GDM1 (cell line): Measurements from ENCODE around the gene TRPV6.

Experiments used
- DNase-seq: peaks from one replicate; lab custom pipeline; 2025; lab: John Stamatoyannopoulos, UW

Gene TRPV6

DNA sequence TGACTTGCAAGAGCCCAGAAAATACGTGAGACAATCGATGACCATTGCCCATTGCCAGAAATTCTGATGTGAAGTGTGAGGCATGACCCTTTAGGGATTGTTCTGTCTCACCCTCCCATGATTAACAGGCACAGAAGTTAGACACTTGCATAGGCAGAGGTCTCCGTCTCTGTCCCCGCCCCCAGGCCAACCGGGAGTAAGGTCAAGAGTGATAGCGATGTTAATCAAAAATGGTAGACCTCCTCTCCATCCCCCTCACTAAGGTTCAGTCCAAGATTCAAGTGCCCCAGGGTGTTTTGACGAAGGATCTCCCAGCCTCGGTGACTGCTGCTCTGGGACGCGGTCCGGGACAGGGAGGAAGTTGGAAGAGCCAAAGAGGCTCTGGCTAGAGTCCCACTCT, 22.7 kb upstream of the TRPV6 start:
- DNase-seq: no peak

DNA sequence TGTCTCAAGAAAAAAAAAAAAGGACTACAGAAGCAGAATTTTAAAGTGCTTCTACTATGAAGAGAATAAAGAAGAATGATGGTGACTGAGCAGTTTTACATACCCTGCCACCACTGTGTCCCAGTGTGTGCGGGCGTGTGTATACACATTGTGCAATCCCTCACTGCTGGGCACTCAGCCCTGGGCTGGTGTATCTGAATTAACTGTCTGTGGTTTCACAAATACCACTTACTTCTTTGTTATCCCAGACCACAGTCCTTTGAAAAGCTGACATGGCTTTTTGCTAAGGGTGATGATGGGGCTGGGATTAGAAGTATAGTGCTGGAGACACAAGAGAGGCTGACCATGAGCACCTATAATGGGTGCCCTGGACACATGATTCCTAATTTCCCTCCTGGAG, 21.1 kb upstream of the TRPV6 start:
- DNase-seq: no peak

DNA sequence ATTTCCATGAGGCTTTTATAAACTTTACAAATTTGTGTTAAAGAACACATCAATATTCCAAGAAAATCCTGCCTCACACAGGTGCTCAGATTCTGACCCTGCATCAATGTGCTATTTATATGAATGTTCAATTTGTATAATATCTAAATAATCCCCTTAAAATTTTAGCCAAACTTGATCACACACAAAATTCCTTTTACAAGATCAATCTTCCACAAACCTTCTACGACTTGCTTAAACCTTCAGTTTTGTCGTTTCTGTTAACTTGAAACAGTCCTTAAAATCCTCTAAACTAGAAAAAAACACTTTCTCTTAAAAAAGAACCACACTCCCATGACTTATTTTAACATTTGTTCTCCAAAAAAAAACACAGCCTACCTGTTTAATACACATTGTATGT, 20.2 kb upstream of the TRPV6 start:
- DNase-seq: no peak

DNA sequence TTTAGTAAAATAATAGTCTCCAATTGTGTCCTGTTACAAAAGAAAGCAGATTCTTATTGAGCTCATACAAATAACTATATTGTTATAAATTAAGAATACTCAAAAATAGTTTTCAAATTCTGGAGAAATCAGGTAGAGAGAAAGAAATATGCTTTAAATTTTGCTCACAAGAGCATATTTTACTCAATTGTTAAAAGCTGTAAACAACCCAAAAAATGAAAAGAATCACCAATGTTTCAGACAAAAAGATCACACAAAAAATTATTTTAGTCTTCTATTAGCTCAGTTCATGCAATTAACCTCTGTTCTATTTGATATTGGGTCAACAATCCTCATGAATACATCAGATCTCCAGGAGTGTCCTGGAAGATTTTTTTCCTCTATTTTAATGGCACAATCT, 18.6 kb upstream of the TRPV6 start:
- DNase-seq: no peak

DNA sequence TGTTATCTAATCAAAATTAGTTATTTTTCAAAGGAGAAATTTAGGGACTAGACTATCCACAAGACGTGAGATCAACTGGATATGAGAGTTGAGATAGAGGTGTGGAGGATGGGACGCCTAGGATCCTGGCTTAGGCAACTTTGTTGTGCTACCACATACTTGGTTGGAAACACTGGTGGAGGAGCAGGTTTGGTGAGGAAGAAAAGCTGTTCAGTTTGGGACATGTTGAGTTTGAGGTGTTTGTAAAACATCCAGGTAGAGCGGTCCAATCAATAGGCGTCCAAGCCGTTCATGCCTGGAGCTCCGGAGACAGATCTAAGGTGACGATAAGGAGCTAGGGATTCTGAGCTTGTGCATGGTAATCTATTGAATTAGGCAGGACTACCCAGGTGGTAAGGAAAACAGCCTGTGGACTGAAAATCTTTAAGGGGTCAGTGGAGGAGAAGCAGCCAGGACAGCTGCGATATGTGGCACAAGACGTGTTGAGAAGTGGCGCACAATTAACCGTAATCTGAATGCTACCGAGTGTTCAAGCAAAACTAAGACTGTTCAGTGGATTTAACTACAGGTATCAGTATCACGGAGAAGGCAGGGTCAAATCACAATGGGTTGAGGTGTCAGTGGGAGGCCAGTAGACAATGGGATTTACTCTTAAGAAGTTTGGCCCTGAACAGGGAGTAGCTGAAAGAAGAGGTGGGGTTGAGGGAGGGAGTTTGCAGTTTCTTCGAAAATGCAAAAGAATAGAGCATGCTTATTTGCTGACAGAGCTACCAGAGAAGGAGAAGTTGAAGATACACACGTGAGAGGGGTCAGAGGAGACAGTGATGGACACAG, 16.1 kb upstream of the TRPV6 start:
- DNase-seq: no peak

DNA sequence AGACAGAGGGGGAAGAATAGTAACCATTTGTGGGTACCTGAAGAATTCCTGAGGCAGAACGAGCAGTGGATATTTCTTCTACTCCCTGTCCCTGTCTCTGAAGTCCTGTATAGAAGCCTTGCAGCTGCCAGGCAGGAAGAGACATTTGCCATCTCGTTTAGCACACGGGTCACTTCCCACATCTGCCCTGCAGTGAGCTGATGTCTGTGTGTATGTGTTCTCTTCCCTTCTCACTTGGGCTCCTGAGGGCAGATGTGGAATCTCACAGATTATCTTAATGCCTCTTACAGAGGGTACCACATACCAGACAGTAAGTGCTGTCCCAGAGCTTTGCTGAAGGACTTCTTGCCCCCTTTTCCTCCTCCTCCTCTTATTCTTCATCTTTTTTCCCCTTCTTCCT, 14.1 kb upstream of the TRPV6 start:
- no peak for DNase-seq

DNA sequence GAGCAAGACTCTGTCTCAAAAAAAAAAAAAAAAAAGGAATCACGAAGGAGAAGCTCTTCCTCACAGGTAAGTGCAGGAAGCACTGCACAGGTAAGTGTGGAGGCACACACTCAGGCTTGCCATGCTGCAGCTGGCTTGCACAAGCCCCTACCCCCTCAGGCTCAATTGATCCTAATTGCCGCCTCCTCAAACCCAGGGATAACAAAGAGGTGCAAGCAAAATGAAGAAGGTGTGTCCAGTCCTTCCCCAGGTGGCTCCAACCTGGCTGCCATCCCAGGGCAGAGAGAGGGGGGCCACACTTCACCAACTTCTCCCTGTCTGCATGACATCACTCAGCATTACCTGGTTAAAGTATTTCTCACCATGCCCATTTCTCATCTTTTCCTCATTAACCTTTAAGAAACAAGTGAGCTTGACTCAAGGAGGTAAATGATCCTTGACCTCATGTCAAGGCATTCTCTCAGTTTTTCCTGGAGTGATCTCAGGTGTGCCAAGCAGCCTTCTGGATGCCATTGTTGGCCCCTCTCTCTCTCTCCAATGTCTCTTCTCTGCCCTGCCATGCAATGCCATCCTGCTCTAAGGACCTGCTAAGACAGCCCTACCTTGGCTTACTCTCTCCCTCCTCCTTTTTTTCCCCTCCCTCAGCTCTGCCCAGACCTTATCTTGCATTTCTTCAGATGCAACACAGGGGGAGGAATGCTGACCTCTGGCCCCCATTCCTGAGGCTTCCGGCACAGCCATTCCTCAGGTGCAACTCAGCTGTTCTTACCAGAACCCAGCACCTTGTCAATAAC, 13.0 kb upstream of the TRPV6 start:
- DNase-seq: no peak

DNA sequence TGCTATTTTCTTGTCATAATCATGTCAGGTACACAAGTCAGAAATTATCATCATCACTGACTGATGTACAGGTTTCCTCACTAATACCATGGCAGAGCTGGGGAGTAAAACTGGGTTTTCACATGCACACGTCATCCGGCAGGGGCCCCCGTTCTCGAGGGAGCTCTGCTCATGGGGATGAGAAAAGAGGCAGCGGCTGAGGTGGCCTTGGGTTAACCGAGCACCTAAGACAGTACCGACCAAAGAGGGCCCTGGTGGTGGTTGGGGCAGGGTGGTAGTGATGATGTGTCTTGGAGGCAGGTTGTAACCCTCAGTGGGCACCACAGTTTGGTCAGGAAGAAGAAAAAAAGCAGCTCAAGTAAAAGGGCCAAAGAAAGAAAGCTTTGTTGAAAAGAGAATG, 12.1 kb upstream of the TRPV6 start:
- DNase-seq: no peak

DNA sequence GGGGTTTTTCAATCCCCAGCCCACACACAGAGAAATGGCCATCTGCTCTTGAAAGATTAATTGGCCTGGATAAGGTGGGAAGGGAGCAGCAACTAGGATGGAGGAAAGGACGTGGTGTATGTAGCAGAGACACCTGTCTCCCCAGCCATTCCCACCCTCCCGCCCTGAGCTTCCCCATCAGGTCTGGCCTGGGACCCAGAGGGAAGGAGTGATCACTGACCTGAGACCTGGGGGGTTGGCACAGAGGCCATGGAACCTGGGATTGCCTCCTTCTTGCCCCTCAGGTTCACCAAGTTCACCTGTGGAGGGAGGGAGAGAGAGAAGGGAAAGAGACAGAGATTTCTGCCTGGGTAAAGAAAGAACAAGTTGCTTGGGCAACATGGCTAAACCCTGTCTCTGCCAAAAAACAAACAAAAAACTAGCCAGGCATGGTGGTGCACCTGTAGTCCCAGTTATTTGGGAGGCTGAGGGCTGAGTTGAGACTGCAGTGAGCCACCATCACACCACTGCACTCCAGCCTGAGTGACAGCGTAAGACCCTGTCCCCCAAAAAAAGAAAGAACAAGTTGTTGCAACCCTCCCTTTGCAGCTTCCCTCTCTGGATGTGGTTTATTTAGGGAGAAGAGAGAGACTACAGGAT, 11.3 kb upstream of the TRPV6 start:
- no peak for DNase-seq

DNA sequence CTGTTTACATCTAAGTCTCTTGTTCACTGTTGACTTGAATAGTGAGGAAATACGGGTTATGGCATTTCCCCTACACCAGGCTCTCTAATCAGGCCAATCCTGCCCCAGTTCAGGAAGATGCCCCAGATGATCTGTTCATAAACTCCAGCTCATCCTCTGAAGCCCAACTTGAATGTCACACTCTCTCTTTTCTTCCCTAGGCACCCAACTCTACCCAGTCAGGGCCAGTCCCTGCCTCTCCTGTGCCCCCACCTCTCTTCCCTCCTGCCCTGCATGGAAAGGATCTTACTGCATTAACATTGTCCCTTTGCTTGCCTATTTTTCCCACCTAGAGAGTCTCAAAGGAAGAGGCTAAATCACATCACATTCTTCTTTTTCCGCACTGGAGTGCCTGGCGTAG, 10.6 kb upstream of the TRPV6 start:
- DNase-seq: no peak

DNA sequence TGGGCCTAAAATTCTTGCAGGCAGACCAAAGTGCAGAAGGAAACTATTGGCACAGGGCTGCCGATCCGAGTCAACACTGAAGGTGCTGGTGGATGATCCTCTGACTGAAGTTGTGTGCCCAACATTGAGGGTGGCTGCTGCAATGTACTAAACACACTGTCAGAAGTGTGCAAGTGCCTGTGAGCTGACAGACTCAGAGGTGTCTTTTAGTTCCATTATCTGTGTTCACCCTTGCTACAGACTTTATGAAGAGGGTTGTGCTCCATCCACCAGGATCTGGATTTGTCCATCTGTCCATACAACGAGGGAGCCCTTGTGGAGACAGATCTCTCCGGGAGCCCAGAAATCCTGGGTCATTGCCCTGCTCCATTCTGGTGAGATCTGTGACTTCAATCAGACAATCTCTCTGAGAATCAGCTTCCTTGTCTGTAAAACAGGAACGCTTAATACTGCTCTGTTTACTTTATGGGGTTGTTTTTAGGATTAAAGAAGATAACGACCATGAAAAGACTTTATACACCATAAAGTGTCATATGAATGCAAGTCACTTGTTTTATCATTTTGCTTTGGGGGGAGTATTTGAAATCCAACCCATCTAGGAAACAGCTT, 9.5 kb upstream of the TRPV6 start:
- DNase-seq: no peak

DNA sequence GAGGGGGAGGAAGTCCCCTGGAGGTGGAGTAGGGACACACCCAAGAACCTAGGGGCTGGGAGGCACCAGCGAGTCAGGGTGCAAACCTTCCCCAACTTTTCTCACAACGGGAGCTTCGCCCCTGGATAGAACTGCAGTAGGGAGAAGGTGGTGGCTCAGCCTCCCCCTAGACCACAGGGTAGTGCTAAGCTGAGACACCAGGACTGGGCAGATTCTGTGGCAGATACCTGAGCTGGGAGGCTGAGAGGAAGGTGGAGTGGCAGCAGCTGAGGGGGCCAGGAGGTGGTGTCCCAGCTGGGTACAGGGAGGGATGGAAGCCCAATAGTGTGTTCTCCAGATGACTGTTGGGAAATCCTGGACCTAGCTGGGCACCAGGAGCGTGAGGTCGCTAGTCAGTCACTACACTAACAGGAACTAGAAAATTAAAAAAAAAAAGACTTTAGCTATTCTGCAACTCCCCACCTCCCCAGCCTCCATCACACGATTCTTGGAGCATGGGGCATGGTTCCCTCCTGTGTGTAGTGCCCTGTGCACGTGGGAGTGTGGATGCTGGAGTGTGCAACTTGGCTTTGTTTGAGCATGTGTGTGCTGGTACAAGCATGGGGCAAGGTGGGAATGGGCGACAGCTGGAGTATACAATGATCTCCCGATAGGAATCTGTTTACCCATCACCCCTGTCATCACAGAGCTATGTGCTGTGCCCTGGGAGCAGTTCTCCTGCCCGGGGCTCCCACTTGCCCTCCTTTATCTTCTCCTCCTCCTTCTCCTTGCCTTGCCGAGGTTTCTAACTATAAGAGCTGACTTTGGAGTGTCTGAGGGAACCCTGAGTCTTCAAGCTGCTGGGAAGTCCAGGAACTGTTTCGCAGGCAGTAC, 8.8 kb upstream of the TRPV6 start:
- no peak for DNase-seq

DNA sequence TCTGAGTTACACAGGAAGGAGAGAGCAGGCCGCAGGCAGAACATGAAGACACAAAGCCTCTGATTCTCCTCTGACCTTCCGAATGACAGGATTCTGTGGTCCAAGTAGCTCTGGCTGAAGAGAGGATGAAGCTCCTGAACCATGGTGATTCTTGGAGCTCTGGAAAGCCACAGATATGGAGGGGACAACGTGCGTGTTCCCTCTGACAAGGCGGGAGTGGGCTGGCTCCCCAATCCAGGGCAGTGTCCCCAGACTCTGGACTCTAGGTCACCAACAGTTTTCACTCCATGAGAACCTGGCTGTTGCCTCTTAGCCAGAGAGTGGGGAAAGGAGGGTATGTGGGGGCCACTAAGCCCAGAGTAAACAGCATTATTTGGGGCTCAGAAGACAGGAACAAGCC, 7.4 kb upstream of the TRPV6 start:
- DNase-seq: no peak

DNA sequence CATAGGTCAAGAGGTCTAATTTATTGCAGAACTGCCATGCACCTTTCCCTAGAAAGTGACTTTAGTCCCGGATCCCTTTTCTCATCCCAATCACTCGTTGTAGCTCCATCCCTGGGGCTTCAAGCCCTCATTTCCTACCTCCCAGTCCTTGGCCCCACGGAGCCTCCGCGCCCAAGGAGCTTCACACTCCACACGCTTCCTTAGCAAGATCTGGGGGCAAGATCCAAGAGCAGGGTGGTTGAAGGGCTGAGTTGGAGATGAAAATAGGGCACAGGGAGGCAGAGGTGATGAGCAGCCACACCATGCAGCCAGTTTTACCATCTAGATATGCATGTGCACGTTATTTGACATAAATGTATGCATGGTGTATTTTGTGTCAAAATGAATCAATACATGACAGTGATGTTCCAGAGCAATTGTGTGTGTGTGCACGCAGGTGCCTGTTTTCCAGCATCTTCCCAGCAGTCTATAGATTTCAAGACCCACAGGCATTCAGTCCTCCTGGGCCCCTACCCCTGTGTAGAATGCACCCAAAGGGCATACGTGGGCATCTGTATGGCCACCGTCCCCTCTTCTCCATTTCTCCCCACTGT, 6.0 kb upstream of the TRPV6 start:
- no peak for DNase-seq

DNA sequence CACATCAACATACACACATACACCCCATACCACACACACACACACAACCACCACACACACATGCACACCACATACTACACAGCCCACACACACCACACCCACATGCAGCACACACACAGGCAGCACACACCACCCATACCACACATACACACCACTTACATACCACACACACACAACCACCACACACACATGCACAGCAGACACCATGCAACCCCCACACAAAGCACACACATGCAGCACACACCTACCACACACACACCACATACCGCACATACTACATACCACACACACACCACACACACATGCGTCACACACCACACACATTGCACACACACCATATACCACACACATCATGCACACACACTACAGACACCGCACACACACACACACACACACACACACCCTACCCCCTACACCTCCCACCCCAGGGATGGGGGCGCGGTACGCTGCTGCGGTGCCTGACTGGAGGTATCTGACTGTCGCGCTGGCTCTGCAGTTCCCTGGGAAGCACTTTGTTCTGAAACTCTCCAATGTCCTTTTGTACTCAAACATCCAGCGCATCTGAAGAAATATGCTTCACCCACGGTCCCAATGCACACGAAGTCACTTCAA, 5.4 kb upstream of the TRPV6 start:
- no peak for DNase-seq

DNA sequence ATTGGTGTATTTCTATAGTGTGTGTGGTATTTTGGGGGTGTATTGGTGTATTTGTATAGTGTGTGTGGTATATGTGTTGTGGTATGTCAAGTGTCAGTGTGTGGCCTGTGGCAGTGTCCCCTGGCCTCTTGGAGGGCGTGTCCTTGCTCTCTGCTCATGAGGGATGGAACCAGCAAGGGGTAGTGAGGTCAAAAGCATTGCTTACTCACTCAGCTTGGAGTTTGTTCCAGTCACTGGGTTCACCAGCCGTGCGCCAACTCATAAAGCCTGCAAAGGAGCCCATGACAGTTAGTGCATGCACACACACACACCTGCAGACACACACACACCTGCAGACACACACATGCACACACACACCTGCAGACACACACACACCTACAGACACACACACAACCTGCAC, 4.3 kb upstream of the TRPV6 start:
- DNase-seq: no peak

DNA sequence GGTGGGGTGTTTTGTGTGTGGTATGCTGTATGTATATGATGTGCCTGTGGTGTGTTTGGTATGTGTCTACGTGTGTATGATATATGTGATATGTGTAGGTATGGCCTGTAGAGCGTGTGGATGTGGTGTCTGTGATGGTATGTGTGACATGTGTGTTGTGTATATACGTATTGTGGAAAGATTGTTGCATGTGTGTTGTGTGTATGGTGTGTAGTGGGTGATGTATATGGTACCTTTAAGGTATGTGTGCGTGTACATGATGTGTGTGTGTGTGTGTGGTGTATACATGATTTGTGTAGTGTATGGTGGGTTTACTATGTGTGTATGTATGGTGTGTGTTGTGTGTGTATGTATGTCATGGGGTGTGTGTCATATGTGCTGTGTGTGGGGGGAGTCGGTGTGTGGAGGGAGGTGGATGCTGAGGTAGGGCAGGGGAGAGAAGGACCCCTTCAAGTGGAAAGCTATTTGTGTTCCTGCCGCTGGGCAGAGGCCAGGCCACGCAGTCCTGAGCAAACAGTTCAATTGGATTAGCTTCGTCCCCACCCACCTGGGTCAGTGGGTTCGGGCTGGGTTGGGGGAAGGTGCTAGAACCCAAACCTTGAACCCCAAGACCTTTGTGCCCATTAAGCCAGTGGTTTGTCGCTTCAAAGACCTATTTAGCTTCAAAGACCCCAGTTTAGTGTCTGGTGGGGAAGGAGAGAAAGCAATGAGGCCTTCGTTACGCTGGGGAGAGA, 1.9 kb upstream of the TRPV6 start:
- DNase-seq: no peak

DNA sequence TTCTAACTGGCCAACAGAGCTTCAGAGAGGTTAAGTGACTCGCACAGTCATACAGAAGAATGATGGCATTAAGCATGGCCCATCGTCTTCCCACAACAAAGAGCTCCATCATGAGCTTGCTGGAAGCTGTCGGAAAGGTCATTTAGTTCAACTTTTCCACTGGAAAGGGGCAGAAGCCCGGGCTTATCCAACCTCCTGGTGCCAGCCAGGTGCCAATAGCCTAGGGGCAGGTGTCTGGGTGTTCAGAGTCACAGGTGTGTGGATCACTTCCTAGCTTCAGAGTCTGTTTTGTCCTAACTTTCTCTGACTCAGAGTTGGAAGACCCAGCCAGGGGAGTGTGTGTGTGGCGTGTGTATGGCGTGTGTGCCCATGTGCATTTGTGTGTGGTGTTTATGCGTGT, 1.3 kb upstream of the TRPV6 start:
- DNase-seq: no peak

DNA sequence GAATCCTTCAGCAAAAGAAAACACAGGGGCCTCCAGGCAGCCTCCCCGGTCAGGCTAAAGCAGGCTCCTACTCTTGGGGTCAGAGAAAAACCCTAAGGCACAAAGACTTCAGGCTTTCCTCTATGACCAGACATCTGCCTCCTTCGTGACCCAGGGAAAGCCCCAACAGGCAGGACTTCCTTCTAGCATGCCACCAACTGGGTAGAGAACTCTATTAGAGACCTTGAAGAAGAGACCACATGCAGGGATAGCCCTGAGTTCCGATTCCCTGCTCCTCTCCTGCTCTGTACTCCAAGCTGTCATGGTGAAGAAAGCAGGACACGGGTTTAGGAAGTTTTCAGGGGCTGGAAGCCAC, 1.3 kb downstream of the TRPV6 start:
- no peak for DNase-seq

DNA sequence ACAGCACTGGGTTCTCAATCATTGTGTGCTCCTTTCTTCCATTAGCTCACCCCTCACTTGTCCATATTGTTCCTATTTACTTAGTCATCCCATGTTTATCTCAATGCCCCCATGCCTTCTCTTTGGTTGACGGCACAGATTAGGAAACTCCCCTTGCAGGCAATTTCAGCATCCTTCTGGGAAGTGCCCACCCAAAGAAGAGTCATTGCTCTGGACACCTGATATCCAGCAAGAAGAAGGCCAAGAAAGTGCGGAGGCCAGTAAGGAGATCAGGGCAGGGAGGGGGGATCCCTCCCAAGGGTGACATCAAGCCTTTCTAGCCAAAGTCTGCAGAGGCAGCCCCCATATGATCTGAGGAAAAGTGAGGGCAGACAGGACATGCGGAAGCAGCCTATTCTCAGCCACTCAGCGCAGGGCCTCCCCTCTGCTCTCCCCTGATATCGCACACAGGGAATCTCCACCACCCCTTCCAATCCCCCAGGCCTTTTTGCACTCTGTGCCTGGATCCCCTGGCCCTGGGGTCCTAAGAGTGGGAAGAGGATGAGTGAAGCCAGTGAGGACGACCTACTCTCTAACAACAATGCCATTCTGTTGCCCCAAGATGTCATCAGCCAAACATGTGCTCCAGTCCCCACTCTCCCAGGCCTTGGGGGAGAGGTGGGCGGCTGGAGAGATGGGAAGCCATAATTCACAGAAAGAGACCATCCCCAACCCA, 1.8 kb downstream of the TRPV6 start:
- DNase-seq: no peak
